ENCODE results near the gene KIRREL3.
A peak's percentile ranks its signal among the peaks of the same experiment; 100 is the strongest.

The KIRREL3 gene

GRCh38 chr11:126658306-126659056 lies 342.1 kb downstream of the KIRREL3 start:
- DNase-seq, result no peak

GRCh38 chr11:126655807-126656128 lies 344.8 kb downstream of the KIRREL3 start:
- DNase-seq, result peak; percentile 28

- no peak for DNase-seq
Observed at GRCh38 chr11:126654886-126655806, 345.4 kb downstream of the KIRREL3 start.

GRCh38 chr11:126653040-126653439 lies 347.5 kb downstream of the KIRREL3 start:
- DNase-seq, result no peak

- peak; percentile 92 for DNase-seq
Observed at GRCh38 chr11:126647735-126648134, 352.8 kb downstream of the KIRREL3 start.

GRCh38 chr11:126646701-126647557 lies 353.6 kb downstream of the KIRREL3 start:
- DNase-seq, result peak; percentile 83

- DNase-seq, result peak; percentile 80
Observed at GRCh38 chr11:126645186-126645585, 355.4 kb downstream of the KIRREL3 start.

GRCh38 chr11:126640186-126640585 lies 360.4 kb downstream of the KIRREL3 start:
- DNase-seq, result no peak

- DNase-seq, result no peak
Observed at GRCh38 chr11:126639692-126640091, 360.9 kb downstream of the KIRREL3 start.

- peak; percentile 8 for DNase-seq
Observed at GRCh38 chr11:126638648-126639047, 361.9 kb downstream of the KIRREL3 start.

- peak; percentile 96 for DNase-seq
Observed at GRCh38 chr11:126637795-126638175, 362.8 kb downstream of the KIRREL3 start.

- DNase-seq, result peak; percentile 93
Observed at GRCh38 chr11:126636911-126637794, 363.4 kb downstream of the KIRREL3 start.

GRCh38 chr11:126635511-126635910 lies 365.1 kb downstream of the KIRREL3 start:
- DNase-seq, result no peak

- DNase-seq, result no peak
Observed at GRCh38 chr11:126634963-126635362, 365.6 kb downstream of the KIRREL3 start.

GRCh38 chr11:126633330-126633729 lies 367.2 kb downstream of the KIRREL3 start:
- DNase-seq, result peak; percentile 34

- DNase-seq, result no peak
Observed at GRCh38 chr11:126630893-126631798, 369.4 kb downstream of the KIRREL3 start.

- no peak for DNase-seq
Observed at GRCh38 chr11:126630488-126630887, 370.1 kb downstream of the KIRREL3 start.

- peak; percentile 98 for DNase-seq
Observed at GRCh38 chr11:126628790-126629621, 371.6 kb downstream of the KIRREL3 start.

- no peak for DNase-seq
Observed at GRCh38 chr11:126628450-126628789, 372.1 kb downstream of the KIRREL3 start.

GRCh38 chr11:126627421-126627820 lies 373.1 kb downstream of the KIRREL3 start:
- no peak for DNase-seq
